ENCODE measurements around the gene IZUMO4. TPM values are rescaled to one million over a fixed set of nuclear protein-coding genes. Genes with fewer than 3 reads are reported as not detected.

Gene IZUMO4
- total and polyA plus RNA-seq, 7 donors, result 2.3 to 8.5 (median 4.2) TPM

GRCh38 chr19:2055931-2056836, 40.5 kb upstream of the IZUMO4 start:
- H3K36me3 ChIP-seq, result no peaks in the 10 kb centered on the region
- H3K4me1 ChIP-seq, result peaks cover 0 to 67% (median 64%) of the 10 kb centered on the region in 4 donors

GRCh38 chr19:2056837-2057192, 39.9 kb upstream of the IZUMO4 start:
- Histone ChIP-seq H3K9me3 (no peaks in the 10 kb centered on the region), H3K4me3 (no peak overlapping the region), H3K4me1 (peaks cover 0 to 62% (median 59%) of the 10 kb centered on the region in 4 donors), H3K27ac (peak overlapping the region; percentile 95 to 100 (median 100)), H3K27me3 (no peaks in the 10 kb centered on the region), H3K36me3 (no peaks in the 10 kb centered on the region)
- DNase-seq, result no peak
- whole genome bisulfite sequencing, 2 donors, result 45 to 53% methylated on average over 5 of the region's 5 CpGs
- TF ChIP-seq POLR2AphosphoS5 (IDR thresholded peaks at IDR 0.05) (no peak), POLR2A (IDR thresholded peaks at IDR 0.05) (no peak), EP300 (IDR thresholded peaks at IDR 0.05) (no peak)
- TF ChIP-seq, protein P1, sequence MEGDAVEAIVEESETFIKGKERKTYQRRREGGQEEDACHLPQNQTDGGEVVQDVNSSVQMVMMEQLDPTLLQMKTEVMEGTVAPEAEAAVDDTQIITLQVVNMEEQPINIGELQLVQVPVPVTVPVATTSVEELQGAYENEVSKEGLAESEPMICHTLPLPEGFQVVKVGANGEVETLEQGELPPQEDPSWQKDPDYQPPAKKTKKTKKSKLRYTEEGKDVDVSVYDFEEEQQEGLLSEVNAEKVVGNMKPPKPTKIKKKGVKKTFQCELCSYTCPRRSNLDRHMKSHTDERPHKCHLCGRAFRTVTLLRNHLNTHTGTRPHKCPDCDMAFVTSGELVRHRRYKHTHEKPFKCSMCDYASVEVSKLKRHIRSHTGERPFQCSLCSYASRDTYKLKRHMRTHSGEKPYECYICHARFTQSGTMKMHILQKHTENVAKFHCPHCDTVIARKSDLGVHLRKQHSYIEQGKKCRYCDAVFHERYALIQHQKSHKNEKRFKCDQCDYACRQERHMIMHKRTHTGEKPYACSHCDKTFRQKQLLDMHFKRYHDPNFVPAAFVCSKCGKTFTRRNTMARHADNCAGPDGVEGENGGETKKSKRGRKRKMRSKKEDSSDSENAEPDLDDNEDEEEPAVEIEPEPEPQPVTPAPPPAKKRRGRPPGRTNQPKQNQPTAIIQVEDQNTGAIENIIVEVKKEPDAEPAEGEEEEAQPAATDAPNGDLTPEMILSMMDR (IDR thresholded peaks at IDR 0.05), result no peak
- intact Hi-C loops (cut with DNase I), result no loop called here

More at GRCh38 chr19:2055931-2056836, 40.5 kb upstream of the IZUMO4 start:
- intact Hi-C loops (cut with DNase I), result no loop called here
- Histone ChIP-seq H3K27me3 (no peaks in the 10 kb centered on the region), H3K27ac (peak overlapping the region; percentile 95 to 100 (median 100)), H3K9me3 (no peaks in the 10 kb centered on the region), H3K4me3 (peak overlapping the region; percentile 29 to 47 (median 44))
- peak; percentile 92 for DNase-seq
- 17 to 34% methylated on average over 22 of the region's 22 CpGs for WGBS, 2 donors
- TF ChIP-seq, protein P1 (IDR thresholded peaks at IDR 0.05), result no peak
- TF ChIP-seq POLR2A (IDR thresholded peaks at IDR 0.05) (peak in 1 of 2 donors; percentile 33), EP300 (IDR thresholded peaks at IDR 0.05) (no peak), POLR2AphosphoS5 (IDR thresholded peaks at IDR 0.05) (peak; percentile 66 to 83 (median 77))

- TF ChIP-seq, protein P1 (IDR thresholded peaks at IDR 0.05), result no peak
- TF ChIP-seq POLR2A (IDR thresholded peaks at IDR 0.05) (no peak), POLR2AphosphoS5 (IDR thresholded peaks at IDR 0.05) (no peak), EP300 (IDR thresholded peaks at IDR 0.05) (no peak)
- no peaks in the 10 kb centered on the region for H3K9me3 ChIP-seq
- H3K27me3 ChIP-seq, result no peaks in the 10 kb centered on the region
- H3K36me3 ChIP-seq, result no peaks in the 10 kb centered on the region
- H3K27ac ChIP-seq, result peak overlapping the region; percentile 95 to 100 (median 100)
- peaks cover 0 to 63% (median 61%) of the 10 kb centered on the region in 4 donors for H3K4me1 ChIP-seq
- 82 to 90% methylated on average over 23 of the region's 23 CpGs for WGBS, 2 donors
- intact Hi-C loops (cut with DNase I), result no loop called here
- H3K4me3 ChIP-seq, result no peak overlapping the region
- DNase-seq, result no peak
Observed at GRCh38 chr19:2057484-2058469, 38.9 kb upstream of the IZUMO4 start.

GRCh38 chr19:2058570-2059421, 37.9 kb upstream of the IZUMO4 start:
- intact Hi-C loops (cut with DNase I), result no loop called here
- Histone ChIP-seq H3K4me3 (peak overlapping the region in 1 of 4 donors; percentile 14), H3K27me3 (no peaks in the 10 kb centered on the region), H3K4me1 (peaks cover 0 to 69% (median 65%) of the 10 kb centered on the region in 4 donors), H3K9me3 (no peaks in the 10 kb centered on the region), H3K36me3 (no peaks in the 10 kb centered on the region), H3K27ac (peak overlapping the region; percentile 95 to 100 (median 100))
- TF ChIP-seq EP300 (IDR thresholded peaks at IDR 0.05), result no peak
- no peak for TF ChIP-seq POLR2AphosphoS5 (IDR thresholded peaks at IDR 0.05)
- TF ChIP-seq POLR2A (IDR thresholded peaks at IDR 0.05), result no peak
- TF ChIP-seq, protein P1 (IDR thresholded peaks at IDR 0.05), result no peak
- 64 to 84% methylated on average over 27 of the region's 27 CpGs for WGBS, 2 donors
- no peak for DNase-seq
